Prostate gland (tissue), 2 donors: Measurements from ENCODE around the gene PHACTR2. TPM values are rescaled to one million over a fixed set of nuclear protein-coding genes. Genes with fewer than 3 reads are reported as not detected.
A peak's percentile ranks its signal among the peaks of the same experiment; 100 is the strongest.
"Not testable (repeated sequence)": the region's sequence is repeated elsewhere in the genome, so short reads cannot be mapped to it uniquely, and the experiment has no call there.

Experiments
- DNase-seq: peaks from one replicate; pipeline ENCODE4 v3.0.0-alpha.2; 2019; ENCODE audit warnings: low spot score
- H3K27ac ChIP-seq, 2 donors: fragments of 200-600 bp; sonication (generic); 2 replicates each; pipeline ENCODE4 v1.5.1; 2017 to 2019
- H3K27me3 ChIP-seq: fragments of 200-600 bp; sonication (generic); replicated peaks from 2 replicates; pipeline ENCODE4 v1.5.1; 2019; ENCODE audit not compliant: insufficient read depth
- H3K36me3 ChIP-seq, 2 donors: fragments of 200-600 bp; sonication (generic); 1 replicate in 1 of 2; 2 replicates in 1 of 2; pipeline versions ENCODE4 v1.5.1 to v1.8.1; 2017 to 2019
- H3K4me1 ChIP-seq: fragments of 200-600 bp; sonication (generic); replicated peaks from 2 replicates; pipeline ENCODE4 v1.5.1; 2019
- H3K4me3 ChIP-seq, 2 donors: fragments of 200-600 bp; sonication (generic); 2 replicates each; pipeline ENCODE4 v1.5.1; 2017 to 2019
- H3K9me3 ChIP-seq: fragments of 200-600 bp; sonication (generic); 2 replicates; pipeline ENCODE4 v1.5.1; 2017
- POLR2A ChIP-seq: fragments of 450-650 bp; IDR thresholded peaks from one replicate; pipeline ENCODE4 v1.6.1; 2016; ENCODE audit warnings: antibody characterized with exemption, mild to moderate bottlenecking
- POLR2AphosphoS5 ChIP-seq: sonication (generic); formaldehyde crosslinking; IDR thresholded peaks from one replicate; pipeline ENCODE4 v1.6.1; 2017; ENCODE audit warnings: antibody characterized with exemption
- WGBS: methylation state at CpG from one replicate; pipeline ENCODE4 v1.1.5; 2018; 5-methylcytosine and 5-hydroxymethylcytosine counted together
- intact Hi-C: fragments of 100-400 bp; cut with DNase I; formaldehyde crosslinking; loops from one replicate; pipeline ENCODE4 v1.14.2; 2022
- total RNA-seq, 2 donors: library from RNA; depleted of rRNA; stranded (reverse); fragments of >200 nt; gene quantifications; one replicate each; pipeline ENCODE4 v1.1.0, GENCODE V29; 2016
- TF ChIP-seq, protein P1 (sequence below), 4 experiments: fragments of 200-600 bp in 2 of 4; fragments of 450-650 bp in 2 of 4; sonication (generic) in 2 of 4; IDR thresholded peaks; 1 replicate in 3 of 4; 2 replicates in 1 of 4; pipeline ENCODE4 v1.5.1; 2016 to 2019; ENCODE audit warnings: antibody characterized with exemption in 4 of 4, mild to moderate bottlenecking in 2 of 4, moderate library complexity in 2 of 4

Gene PHACTR2
- total RNA-seq, 2 donors from 2014 or later, result 41.4 to 108 TPM

DNA sequence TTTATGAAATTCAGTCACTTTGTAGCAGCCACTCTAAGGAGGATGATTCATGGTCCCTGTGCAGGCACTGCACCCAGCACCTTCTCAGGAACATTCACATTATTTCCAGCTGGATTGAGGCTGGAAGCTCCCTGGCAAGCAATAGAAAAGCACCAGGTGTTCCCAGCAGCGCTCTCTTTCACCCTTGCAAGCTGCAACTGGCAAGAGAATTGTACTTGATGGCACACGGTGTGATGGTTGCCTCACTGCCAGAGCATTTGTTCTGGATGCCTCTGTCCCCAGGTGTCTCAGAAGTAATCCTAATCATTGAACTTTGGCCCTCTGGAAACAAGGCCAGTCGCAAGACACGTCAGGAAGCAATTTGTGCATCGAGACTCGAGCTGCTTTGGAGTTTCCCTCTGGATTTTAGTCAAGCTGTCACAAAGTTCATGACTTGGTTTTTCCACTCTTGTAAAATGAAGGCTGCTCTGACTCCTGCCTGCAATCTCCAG, 24.9 kb upstream of the PHACTR2 start:
- H3K4me1 ChIP-seq, result no peaks in the 10 kb centered on the region
- H3K9me3 ChIP-seq, result no peaks in the 10 kb centered on the region
- no peak overlapping the region for H3K4me3 ChIP-seq
- H3K36me3 ChIP-seq, result no peaks in the 10 kb centered on the region
- WGBS, result 23% methylated on average over 6 of the region's 6 CpGs
- no peaks in the 10 kb centered on the region for H3K27me3 ChIP-seq
- peak; percentile 47 for TF ChIP-seq POLR2AphosphoS5
- TF ChIP-seq, protein P1, sequence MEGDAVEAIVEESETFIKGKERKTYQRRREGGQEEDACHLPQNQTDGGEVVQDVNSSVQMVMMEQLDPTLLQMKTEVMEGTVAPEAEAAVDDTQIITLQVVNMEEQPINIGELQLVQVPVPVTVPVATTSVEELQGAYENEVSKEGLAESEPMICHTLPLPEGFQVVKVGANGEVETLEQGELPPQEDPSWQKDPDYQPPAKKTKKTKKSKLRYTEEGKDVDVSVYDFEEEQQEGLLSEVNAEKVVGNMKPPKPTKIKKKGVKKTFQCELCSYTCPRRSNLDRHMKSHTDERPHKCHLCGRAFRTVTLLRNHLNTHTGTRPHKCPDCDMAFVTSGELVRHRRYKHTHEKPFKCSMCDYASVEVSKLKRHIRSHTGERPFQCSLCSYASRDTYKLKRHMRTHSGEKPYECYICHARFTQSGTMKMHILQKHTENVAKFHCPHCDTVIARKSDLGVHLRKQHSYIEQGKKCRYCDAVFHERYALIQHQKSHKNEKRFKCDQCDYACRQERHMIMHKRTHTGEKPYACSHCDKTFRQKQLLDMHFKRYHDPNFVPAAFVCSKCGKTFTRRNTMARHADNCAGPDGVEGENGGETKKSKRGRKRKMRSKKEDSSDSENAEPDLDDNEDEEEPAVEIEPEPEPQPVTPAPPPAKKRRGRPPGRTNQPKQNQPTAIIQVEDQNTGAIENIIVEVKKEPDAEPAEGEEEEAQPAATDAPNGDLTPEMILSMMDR (IDR thresholded peaks at IDR 0.05), result no peak
- DNase-seq, result peak; percentile 11
- intact Hi-C loops, result no loop called here
- peak overlapping the region in 1 of 2 donors; percentile 20 for H3K27ac ChIP-seq

DNA sequence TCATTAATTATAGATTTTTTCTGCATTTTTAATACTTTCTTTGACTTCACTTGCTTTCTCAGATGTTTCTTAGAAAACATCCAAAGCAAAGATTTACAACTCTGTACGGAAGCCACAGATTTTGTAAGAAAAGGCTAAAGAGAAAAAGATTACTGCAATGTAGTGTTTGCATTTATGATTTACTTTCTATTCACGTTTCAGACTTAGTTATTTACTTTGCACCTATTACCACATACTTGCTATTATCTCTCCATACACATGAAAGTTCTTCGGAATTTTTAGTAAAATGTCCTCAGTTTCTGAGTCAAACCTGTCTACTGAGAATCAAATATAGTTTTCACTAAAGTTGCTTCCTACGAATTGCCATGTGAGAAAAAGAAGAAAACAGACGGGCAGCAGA, 22.2 kb upstream of the PHACTR2 start:
- Histone ChIP-seq H3K4me1 (no peaks in the 10 kb centered on the region), H3K9me3 (no peaks in the 10 kb centered on the region), H3K27ac (no peak overlapping the region), H3K36me3 (no peaks in the 10 kb centered on the region), H3K27me3 (no peaks in the 10 kb centered on the region), H3K4me3 (no peak overlapping the region)
- 57% methylated on average over 5 of the region's 5 CpGs for WGBS
- DNase-seq, result no peak
- TF ChIP-seq, protein P1 (IDR thresholded peaks at IDR 0.05), result no peak
- TF ChIP-seq POLR2A (no peak), POLR2AphosphoS5 (no peak)
- intact Hi-C loops, result no loop called here

DNA sequence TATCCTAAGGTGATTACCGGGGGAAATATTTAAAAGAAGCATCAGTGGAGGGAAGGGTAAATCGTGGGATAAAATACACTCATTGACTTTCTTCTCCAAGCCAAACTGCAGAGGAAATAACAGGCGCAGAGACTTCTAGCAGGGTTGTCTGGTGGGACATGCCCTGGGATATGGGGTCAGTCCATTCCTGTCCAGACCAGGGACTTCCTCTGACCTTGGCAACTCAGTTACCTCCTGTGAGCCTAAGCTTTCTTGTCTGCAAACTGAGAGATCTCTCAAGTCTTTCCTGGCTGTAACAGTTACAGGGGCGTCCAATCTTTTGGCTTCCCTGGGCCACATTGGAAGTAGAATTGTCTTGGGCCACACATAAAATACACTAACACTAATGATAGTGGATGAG, 21.7 kb upstream of the PHACTR2 start:
- Histone ChIP-seq H3K4me3 (no peak overlapping the region), H3K36me3 (no peaks in the 10 kb centered on the region), H3K9me3 (no peaks in the 10 kb centered on the region), H3K27me3 (no peaks in the 10 kb centered on the region), H3K27ac (no peak overlapping the region), H3K4me1 (no peaks in the 10 kb centered on the region)
- DNase-seq, result no peak
- intact Hi-C loops, result no loop called here
- 79% methylated on average over 4 of the region's 4 CpGs for WGBS
- TF ChIP-seq, protein P1 (IDR thresholded peaks at IDR 0.05), result no peak
- TF ChIP-seq POLR2AphosphoS5, result no peak
- TF ChIP-seq POLR2A, result no peak

DNA sequence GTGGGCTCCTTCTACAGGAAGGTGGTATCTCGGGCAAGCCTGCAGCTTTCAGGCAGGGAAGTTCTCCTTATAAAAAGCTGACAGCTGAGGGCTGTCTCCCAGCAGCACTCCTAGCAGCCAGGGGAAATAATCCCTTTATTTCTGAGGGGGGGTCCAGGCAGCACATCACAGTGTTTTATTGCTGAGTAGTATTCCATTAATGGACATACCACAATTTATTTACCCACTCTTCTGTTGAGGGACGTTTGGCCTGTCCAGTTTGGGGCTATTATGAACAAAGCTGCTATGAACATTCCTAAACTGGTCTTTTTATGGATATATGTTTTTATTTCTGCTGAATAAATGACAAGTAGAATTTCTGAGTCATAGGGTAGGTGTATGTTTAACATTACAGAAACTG, 20.0 kb upstream of the PHACTR2 start:
- intact Hi-C loops, result no loop called here
- Histone ChIP-seq H3K4me3 (no peak overlapping the region), H3K27ac (no peak overlapping the region), H3K36me3 (no peaks in the 10 kb centered on the region), H3K4me1 (no peaks in the 10 kb centered on the region), H3K27me3 (no peaks in the 10 kb centered on the region), H3K9me3 (no peaks in the 10 kb centered on the region)
- WGBS, result 60% methylated on average over 2 of the region's 2 CpGs
- TF ChIP-seq, protein P1 (IDR thresholded peaks at IDR 0.05), result no peak
- TF ChIP-seq POLR2A (no peak), POLR2AphosphoS5 (no peak)
- no peak for DNase-seq

DNA sequence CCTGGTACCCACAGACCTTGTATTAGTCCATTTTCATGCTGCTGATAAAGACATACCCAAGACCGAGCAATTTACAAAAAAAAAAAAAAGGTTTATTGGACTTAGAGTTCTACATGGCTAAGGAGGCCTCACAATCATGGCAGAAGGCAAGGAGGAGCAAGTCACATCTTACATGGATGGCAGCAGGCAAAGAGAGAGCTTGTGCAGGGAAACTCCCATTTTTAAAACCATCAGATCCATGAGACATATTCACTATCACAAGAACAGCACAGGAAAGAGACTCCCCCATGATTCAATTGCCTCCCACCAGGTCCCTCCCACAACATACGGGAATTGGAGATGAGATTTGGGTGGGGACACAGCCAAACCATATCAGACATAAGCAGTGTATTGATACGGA, 17.6 kb upstream of the PHACTR2 start:
- H3K27ac ChIP-seq, intact Hi-C loops, DNase-seq, H3K9me3 ChIP-seq, H3K4me3 ChIP-seq, H3K4me1 ChIP-seq, H3K36me3 ChIP-seq, H3K27me3 ChIP-seq: not testable (repeated sequence)
- 99% methylated on average over 3 of the region's 3 CpGs for WGBS
